AG09319 (cell line): ENCODE results near the gene ZCCHC24.

Experiments used
- DNase-seq: peaks from one replicate; pipeline ENCODE4 v3.0.0-alpha.2; 2010; ENCODE audit warnings: low read depth; ENCODE audit errors: extremely low read depth
- CTCF ChIP-seq: IDR thresholded peaks from 2 replicates; pipeline ENCODE4 v1.5.1; 2011; ENCODE audit warnings: low read depth, mild to moderate bottlenecking, inconsistent platforms, low read length, moderate library complexity

ZCCHC24 gene

GRCh38 chr10:79401015-79401921 lies 44.2 kb downstream of the ZCCHC24 start:
- DNase-seq: no peak
- TF ChIP-seq CTCF: no peak

- no peak for DNase-seq
- peak; percentile 67 for TF ChIP-seq CTCF
Observed at GRCh38 chr10:79400146-79401004, 45.0 kb downstream of the ZCCHC24 start.

GRCh38 chr10:79399223-79399831 lies 46.1 kb downstream of the ZCCHC24 start:
- peak; percentile 93 for DNase-seq
- TF ChIP-seq CTCF: no peak

GRCh38 chr10:79398642-79399041 lies 46.8 kb downstream of the ZCCHC24 start:
- no peak for DNase-seq
- TF ChIP-seq CTCF: no peak

- DNase-seq: no peak
Observed at GRCh38 chr10:79397575-79398303, 47.7 kb downstream of the ZCCHC24 start.

GRCh38 chr10:79397051-79397450 lies 48.4 kb downstream of the ZCCHC24 start:
- no peak for DNase-seq
- TF ChIP-seq CTCF: no peak

More at GRCh38 chr10:79397575-79398303, 47.7 kb downstream of the ZCCHC24 start:
- no peak for TF ChIP-seq CTCF
